GM18909 (cell line): ENCODE results near the gene MAP2K7.
"Not testable (repeated sequence)": the region's sequence is repeated elsewhere in the genome, so short reads cannot be mapped to it uniquely, and the experiment has no call there.

ENCODE experiments used
- ATAC-seq: cut with Tn5 transposase; IDR thresholded peaks from one replicate; pipeline ENCODE4 v1.9.1; 2021; ENCODE audit warnings: mild to moderate bottlenecking; ENCODE audit not compliant: unreplicated experiment, poor library complexity

MAP2K7 gene

GRCh38 chr19:7927605-7928333 lies 24.1 kb downstream of the MAP2K7 start:
- ATAC-seq: no peak

DNA sequence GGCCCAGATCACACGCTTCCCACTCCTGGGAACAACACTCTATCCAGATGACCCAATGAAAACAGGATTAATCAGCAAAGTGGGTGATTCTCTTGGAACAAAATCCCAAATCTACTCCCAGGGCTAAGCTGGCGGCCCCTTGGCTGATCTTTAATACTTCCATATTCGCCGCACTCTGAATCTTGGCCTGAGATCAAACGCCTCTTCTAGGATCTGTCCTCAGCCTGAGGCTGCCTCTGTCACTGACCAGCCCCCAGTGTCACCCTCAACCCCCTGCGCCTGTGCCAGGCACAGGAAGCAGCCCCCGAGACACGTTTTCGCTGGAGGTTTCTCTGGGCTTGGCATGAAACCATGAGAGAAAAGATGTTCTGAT lies 24.6 kb downstream of the MAP2K7 start:
- ATAC-seq: no peak

DNA sequence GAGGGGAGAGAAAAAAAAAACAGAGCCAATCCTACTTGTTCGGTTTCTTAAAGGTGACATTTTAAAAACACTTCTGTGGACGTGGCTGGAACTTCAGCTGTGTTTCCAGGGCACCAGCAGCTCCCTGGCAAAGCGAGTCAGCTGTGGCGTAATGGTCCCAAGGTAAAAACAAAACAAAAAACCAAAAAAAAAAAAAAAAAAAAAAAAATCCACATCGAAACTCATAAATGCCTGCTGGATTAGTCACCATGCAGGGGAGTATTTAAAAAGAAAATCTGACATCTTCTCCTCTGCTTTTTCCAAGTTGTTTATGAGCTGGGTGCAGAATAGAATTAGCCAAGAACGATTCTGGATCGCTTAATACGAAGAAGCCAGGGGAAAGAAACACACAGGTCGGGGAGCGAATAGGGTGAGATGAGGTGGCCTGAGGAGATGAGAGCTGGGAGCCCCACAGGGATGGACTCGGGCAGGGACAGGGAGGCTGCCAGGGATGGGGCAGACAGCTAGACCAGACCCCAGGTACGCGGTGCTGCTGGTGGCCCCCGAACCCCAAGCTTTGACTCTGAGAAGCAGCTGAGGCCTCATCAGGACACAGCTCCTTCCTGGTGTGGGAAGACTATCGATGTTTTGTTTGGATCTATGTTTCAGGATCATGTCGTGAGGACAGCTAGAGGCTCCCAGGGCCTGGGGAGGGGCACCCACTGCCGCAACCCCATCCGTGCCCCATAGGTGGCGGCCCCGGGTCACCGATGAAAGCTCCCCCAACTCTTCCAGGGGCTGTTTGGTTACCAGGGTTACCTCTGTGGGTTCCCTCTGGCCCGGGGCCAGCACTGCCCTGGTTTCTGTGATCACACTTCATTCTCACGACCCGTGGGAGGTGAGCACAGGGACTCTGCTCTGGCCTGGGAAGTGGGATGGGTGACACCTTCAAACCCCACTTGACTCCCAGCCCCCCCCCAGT lies 25.3 kb downstream of the MAP2K7 start:
- ATAC-seq: no peak

DNA sequence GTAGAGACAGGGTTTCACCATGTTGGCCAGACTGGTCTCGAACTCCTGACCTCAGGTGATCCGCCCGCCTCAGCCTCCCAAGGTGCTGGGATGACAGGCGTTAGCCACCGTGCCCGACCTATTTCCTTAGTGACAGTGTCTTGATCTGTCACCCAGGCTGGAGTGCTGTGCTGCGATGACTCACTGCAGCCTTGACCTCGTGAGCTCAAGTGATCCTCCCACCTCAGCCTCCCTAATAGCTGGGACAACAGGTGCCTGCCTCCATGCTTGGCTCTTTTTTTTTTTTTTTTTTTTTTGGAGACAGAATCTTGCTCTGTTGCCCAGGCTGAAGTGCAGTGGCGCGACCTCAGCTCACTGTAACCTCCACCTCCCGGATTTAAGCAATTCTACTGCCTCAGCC lies 26.4 kb downstream of the MAP2K7 start:
- not testable (repeated sequence) for ATAC-seq

DNA sequence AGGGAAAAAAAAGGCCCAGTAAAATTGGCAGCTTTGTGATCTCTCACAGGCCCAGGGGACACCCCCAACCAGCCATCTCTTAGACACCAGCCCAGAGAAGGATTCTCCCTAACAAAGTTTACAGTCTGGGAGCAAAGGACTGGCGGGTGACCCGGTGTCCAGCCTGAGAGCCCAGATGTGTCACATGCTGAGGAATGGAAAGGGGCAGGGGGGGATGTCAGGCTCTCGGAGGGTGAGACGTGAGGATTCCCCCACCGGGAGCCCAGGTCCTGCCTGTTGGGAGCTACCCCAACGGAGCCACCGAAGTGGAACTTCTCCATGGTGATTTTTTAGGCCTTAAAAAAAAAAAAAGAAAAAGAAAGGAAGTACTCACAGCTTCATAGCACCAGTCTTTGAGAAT lies 27.1 kb downstream of the MAP2K7 start:
- no peak for ATAC-seq

DNA sequence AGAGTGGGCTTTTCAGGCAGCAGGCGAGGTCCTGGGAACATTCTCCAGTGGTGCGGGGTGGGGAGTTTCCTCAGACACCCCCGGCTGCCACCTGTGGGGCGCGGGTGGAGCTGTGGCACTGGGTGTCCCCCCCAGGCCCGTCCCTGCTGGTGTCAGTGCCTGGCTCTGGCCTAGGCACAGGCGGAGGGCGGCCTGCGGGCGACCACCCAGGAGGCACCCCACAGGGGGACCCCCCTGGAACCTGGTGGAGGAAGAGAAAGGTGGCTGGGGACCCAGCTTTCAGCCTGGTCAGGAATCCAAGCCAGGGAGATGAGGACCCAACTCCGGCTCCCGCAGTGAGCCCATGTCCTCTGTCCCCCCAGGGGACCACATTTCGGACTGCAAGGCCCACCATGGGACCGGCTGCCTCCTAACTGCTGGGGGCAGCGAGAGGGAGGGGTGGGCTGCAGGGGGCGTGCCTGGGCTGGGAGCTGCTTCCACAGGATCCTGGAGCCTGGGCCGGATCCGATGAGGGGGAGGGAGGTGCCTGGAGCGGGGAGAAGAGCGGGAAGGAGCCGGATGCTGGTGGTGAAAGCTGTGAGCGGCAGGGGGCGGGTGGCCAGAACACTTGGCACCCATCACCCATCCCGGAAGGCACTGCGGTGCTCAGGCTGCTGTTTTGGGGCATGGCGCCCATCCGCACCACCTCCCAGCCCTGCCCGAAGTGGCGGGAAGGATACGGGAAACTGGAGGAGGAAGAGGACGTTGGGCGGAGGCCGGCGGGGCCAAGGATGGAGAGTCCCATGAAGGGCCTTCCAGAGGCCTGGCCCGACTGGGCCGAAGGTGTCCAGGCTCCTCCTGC lies 27.8 kb downstream of the MAP2K7 start:
- ATAC-seq: no peak

DNA sequence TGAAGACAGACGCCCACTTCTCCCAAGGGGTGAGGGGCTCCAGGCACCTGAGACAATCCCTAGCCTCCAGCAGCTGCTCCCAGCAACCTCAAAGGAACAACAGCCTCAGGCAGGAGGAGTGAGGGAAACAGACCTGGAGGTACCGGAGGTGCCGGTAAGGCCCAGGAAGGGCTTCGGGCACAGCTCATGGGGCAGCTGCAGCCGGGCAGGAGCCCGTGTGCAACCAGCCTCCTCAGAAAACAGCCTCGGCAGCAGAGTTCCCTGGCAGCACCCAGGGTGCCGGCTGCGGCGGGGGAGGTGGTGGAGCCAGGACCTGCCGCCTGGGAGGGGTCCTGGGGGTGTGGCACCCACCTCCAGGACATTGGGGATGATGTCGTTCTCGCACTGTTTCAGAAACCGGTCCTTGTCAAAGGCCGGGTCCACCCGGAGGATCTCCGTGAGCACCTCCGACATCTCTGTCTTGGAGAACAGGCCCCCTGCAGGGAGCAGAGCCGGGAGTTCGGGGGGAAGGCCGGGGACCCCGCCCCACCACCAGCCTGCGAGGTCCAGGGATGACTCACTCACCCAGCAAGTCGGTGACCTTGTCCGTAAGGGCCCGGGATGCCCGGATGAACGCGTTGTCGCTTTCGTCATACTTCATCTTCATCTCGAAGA lies 28.7 kb downstream of the MAP2K7 start:
- ATAC-seq: no peak

DNA sequence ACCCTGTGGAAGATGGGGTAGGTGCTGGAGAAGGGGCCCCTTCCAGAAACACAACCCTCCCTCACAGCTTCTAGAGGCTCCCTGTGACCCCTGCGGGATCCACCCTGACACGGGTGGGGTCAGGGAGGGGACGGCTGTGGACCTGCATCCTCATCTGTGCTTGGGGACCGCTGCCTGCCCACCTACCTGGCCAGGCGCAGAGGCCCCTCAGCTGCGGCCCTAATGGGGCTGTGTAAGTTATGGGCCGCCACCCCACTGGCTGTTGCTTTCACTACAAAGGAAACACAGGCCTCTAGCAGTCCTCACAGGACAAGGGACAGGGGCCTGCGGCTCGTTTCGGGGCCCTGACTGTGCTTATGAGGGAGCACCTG lies 29.2 kb downstream of the MAP2K7 start:
- ATAC-seq: no peak

GRCh38 chr19:7933411-7933810 lies 29.7 kb downstream of the MAP2K7 start:
- ATAC-seq: no peak

GRCh38 chr19:7933828-7934725 lies 30.4 kb downstream of the MAP2K7 start:
- no peak for ATAC-seq

DNA sequence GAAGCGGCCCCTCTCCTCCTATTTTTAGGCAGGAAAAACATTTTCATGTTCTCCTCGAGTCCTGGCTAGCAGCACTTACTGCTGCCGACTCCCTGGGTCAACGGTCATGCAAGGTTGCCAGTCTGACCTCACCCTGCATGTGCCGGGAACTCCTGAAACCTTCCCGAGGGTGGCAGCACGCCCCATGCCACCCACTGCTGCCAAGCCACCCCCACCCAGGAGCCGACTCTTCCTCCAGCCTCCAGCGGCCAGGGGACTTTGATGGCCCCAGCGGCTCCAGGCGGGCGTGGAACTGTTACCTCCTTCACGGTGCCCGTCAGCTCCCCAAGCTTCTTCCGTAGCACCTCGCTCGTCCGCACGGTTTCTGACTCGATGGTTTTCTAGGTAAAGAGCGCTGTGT lies 31.1 kb downstream of the MAP2K7 start:
- ATAC-seq: no peak

DNA sequence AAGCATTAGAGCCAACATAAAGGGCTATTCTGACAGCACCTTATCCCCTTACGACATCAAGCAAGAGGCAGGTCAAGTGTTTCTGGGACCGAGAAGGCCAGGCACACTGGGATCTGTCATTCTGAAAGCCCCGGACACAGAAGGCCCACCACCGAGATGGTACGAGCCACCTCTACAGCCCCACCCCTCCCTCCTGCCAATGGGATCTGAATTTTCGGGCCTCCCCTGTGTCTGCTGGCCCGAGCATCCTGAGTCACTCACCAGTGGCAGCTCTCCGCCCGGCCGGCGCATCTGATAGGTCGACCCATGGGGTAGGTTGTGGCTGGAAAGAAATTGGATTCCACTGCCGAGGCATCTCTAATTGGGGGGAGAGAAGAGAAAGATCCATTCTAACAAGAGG lies 37.2 kb downstream of the MAP2K7 start:
- ATAC-seq: no peak

DNA sequence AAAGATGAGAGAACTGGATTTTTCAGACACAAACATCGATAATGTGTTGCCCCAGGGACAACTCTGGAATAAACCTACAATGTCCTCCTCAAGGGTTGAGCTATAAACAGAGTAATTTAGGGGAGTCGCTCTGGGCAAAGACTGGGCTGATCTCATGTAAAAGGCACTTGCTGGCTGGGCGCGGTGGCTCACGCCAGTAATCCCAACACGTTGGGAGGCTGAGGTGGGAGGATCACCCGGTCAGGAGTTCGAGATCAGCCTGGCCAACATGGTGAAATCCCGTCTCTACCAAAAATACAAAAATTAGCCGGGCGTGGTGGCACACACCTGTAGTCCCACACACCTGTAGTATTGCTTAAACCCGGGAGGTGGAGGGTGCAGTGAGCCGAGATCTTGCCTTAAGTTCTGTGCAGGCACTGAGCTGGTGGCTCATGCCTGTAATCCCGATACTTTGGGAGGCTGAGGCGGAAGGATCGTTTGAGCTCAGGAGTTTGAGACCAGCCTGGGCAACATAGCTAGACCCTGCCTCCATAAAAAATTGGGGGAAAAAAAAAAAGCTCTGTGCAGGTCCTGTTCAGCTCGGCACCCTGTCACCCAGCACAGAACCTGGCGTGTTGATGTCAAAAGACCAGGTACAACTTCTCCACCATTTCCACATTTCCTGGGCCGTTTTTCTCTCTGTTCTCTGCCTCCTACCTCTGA lies 38.4 kb downstream of the MAP2K7 start:
- no peak for ATAC-seq

GRCh38 chr19:7942981-7943443 lies 39.3 kb downstream of the MAP2K7 start:
- ATAC-seq: no peak

- peak; percentile 97 for ATAC-seq
Measured at GRCh38 chr19:7943444-7944176, 39.9 kb downstream of the MAP2K7 start, which contains the start of gene TIMM44. Gene TIMM44 (minus strand): TSS chr19:7943666. CDS start chr19:7943651, 15 bp downstream.

DNA sequence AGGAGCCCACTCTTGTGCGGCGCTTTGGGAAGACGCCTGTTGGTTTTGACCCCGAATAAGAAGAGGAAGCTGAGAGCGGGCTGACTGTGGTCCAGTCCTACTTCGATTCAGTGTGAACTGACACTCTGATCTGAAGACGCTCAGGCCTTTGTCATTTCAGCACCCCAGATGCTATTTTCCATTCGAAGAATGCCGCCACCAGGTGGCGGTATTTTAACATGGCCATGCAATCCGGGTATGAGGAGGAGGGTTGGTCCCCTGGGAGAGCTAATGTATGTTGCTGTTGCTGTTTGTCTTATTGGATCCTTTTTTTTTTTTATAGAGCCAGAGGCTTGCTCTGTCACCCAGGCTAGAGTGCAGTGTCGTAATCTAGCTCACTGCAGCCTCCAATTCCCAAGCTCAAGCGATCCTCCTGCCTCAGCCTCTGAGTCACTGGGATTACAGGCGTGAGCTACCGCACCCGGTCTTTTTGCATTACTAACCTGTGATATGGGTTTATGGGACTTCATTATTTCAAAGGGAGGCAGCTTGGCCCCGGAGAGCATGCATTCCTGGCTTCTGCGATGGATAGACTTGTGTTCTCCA lies 40.6 kb downstream of the MAP2K7 start:
- ATAC-seq: peak; percentile 29

GRCh38 chr19:7947939-7948338 lies 44.3 kb downstream of the MAP2K7 start:
- ATAC-seq: no peak
